Subcutaneous adipose tissue (tissue), 4 donors: ENCODE results near the gene MYCL. TPM values are rescaled to one million over a fixed set of nuclear protein-coding genes. Genes with fewer than 3 reads are reported as not detected.

ENCODE experiments used
- small RNA-seq: library from RNA; depleted of rRNA; stranded (forward); fragments of <200 nt; gene quantifications from one replicate; pipeline ENCODE3, GENCODE V24; 2016
- total RNA-seq, 4 donors: library from RNA; depleted of rRNA; stranded (reverse); fragments of >200 nt; gene quantifications; one replicate each; pipeline ENCODE4 v1.1.0, GENCODE V29; 2016

Gene MYCL
- total RNA-seq, 4 donors from 2014 or later: 0.22 to 0.57 (median 0.34) TPM; not detected in 1

Small RNAs within 50 kb of the gene (small RNA-seq; reads per million reads assigned to genes)
- 0.49 reads per million for gene RF00019

Other genes starting within 250 kb of the MYCL start
- gene NT5C1A, start 229.8 kb downstream of the MYCL start, total RNA-seq: not detected
- not detected for gene HPCAL4, start 210.5 kb downstream of the MYCL start, total RNA-seq
- gene PPIE, start 163.0 kb downstream of the MYCL start, total RNA-seq: 10 to 100 TPM; 26.6 to 35.6 (median 29.8) TPM
- 1 to 10 TPM in 1 of 4 donors, under 1 TPM in 1, not detected in 2; 0.94 to 1.1 TPM for gene OXCT2, start 130.6 kb downstream of the MYCL start, total RNA-seq
- under 1 TPM in 2 of 4 donors, not detected in 2; 0.34 to 0.44 TPM for gene BMP8B, start 113.1 kb downstream of the MYCL start, total RNA-seq
- gene TRIT1, start 18.4 kb downstream of the MYCL start, total RNA-seq: 10 to 100 TPM in 3 of 4 donors, 1 to 10 TPM in 1; 8.8 to 23.7 (median 16.9) TPM
- gene MFSD2A, start 53.2 kb upstream of the MYCL start, total RNA-seq: 1 to 10 TPM in 3 of 4 donors, under 1 TPM in 1; 0.66 to 4.6 (median 2.6) TPM
- gene CAP1, start 138.8 kb upstream of the MYCL start, total RNA-seq: 100 to 1,000 TPM; 177 to 419 (median 283) TPM
- 100 to 1,000 TPM in 1 of 4 donors, 10 to 100 TPM in 3; 43.5 to 253 (median 87.9) TPM for gene PPT1, start 195.3 kb upstream of the MYCL start, total RNA-seq